Tibial artery (tissue), 4 donors: ENCODE measurements around the gene BAX.

Source experiments
- DNase-seq, 2 donors: peaks; one replicate each; pipeline ENCODE4 v3.0.0-alpha.2; 2019
- H3K27ac ChIP-seq, 2 donors: fragments of 200-600 bp; sonication (generic) in 1 of 2; 1 replicate in 1 of 2; 2 replicates in 1 of 2; pipeline ENCODE4 v1.5.1; 2018 to 2019; ENCODE audit warnings: mild to moderate bottlenecking in 1 of 2
- H3K27me3 ChIP-seq, 2 donors: fragments of 200-600 bp; sonication (generic) in 1 of 2; one replicate each; pipeline versions ENCODE4 v1.5.1 to v1.6.0; 2016 to 2019
- H3K36me3 ChIP-seq, 3 donors: fragments of 200-600 bp; sonication (generic) in 2 of 3; one replicate each; pipeline ENCODE4 v1.5.1; 2016 to 2019; ENCODE audit warnings: mild to moderate bottlenecking in 2 of 3
- H3K4me1 ChIP-seq, 4 donors: fragments of 200-600 bp; sonication (generic) in 2 of 4; 1 replicate in 3 of 4; 2 replicates in 1 of 4; pipeline ENCODE4 v1.5.1; 2016 to 2019
- H3K4me3 ChIP-seq, 2 donors: fragments of 200-600 bp; sonication (generic) in 1 of 2; 1 replicate in 1 of 2; 2 replicates in 1 of 2; pipeline ENCODE4 v1.5.1; 2018 to 2019; ENCODE audit warnings: mild to moderate bottlenecking in 2 of 2
- H3K9me3 ChIP-seq, 3 donors: fragments of 200-600 bp; sonication (generic) in 1 of 3; one replicate each; pipeline ENCODE4 v1.5.1; 2016 to 2019
- intact Hi-C: fragments of 100-400 bp; cut with DNase I; formaldehyde crosslinking; loops from one replicate; pipeline ENCODE4 v1.15.0; 2023; ENCODE audit warnings: low total_unique reads
- TF ChIP-seq, protein P1 (sequence below), 2 experiments: fragments of 200-600 bp in 1 of 2; fragments of 450-650 bp in 1 of 2; IDR thresholded peaks; one replicate each; pipeline ENCODE4 v1.5.1; 2017 to 2019; ENCODE audit warnings: antibody characterized with exemption in 2 of 2, mild to moderate bottlenecking in 1 of 2, moderate library complexity in 1 of 2

BAX gene

DNA sequence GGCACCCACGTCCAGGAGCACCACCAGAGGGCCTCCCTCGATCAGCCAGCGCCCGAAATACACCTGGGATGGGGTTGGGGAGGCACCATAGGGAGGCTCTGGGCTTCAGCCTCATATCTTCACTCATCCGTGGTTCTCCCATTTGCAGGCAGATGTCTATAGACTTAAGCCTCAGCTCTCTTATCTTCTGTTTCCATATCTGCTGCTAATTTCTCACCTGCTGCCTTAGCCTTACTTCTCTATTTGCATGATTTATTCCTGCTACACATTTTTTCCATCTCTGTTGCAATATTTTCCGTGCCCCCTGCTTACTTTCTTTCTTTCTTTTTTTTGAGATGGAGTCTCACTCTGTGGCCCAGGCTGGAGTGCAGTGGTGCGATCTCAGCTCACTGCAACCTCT, 32.6 kb downstream of the BAX start:
- peaks cover 0 to 27% (median 24%) of the 10 kb centered on the region in 4 donors for H3K4me1 ChIP-seq
- intact Hi-C loops = no loop called here
- no peaks in the 10 kb centered on the region for H3K9me3 ChIP-seq
- no peaks in the 10 kb centered on the region for H3K27me3 ChIP-seq
- H3K27ac ChIP-seq = no peak overlapping the region
- no peak overlapping the region for H3K4me3 ChIP-seq
- DNase-seq = no peak
- peaks cover 47 to 75% (median 57%) of the 10 kb centered on the region in 3 donors for H3K36me3 ChIP-seq
- TF ChIP-seq, protein P1, sequence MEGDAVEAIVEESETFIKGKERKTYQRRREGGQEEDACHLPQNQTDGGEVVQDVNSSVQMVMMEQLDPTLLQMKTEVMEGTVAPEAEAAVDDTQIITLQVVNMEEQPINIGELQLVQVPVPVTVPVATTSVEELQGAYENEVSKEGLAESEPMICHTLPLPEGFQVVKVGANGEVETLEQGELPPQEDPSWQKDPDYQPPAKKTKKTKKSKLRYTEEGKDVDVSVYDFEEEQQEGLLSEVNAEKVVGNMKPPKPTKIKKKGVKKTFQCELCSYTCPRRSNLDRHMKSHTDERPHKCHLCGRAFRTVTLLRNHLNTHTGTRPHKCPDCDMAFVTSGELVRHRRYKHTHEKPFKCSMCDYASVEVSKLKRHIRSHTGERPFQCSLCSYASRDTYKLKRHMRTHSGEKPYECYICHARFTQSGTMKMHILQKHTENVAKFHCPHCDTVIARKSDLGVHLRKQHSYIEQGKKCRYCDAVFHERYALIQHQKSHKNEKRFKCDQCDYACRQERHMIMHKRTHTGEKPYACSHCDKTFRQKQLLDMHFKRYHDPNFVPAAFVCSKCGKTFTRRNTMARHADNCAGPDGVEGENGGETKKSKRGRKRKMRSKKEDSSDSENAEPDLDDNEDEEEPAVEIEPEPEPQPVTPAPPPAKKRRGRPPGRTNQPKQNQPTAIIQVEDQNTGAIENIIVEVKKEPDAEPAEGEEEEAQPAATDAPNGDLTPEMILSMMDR (IDR thresholded peaks at IDR 0.05) = no peak

DNA sequence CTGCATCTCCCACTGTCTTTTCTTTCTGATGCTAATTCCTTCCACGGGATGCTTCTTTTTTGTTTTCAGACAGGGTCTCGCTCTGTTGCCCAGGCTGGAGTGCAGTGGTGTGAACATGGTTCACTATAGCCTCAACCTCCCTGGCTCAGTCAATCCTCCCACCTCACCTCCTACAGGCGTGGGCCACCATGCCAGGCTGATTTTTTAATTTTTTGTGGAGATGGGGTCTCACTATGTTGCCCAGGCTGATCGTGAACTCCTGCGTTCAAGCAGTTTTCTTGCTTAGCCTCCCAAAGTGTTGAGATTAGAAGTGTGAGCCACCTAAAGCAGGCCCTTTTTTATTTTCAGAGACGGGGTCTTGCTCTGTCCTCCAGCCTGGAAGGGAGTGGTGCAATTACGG, 33.6 kb downstream of the BAX start:
- Histone ChIP-seq H3K4me3 (no peak overlapping the region), H3K27ac (no peak overlapping the region), H3K4me1 (peaks cover 0 to 27% (median 24%) of the 10 kb centered on the region in 4 donors), H3K27me3 (no peaks in the 10 kb centered on the region), H3K9me3 (no peaks in the 10 kb centered on the region), H3K36me3 (peaks cover 38 to 65% (median 47%) of the 10 kb centered on the region in 3 donors)
- TF ChIP-seq, protein P1 (IDR thresholded peaks at IDR 0.05) = no peak
- DNase-seq = no peak
- intact Hi-C loops = no loop called here

DNA sequence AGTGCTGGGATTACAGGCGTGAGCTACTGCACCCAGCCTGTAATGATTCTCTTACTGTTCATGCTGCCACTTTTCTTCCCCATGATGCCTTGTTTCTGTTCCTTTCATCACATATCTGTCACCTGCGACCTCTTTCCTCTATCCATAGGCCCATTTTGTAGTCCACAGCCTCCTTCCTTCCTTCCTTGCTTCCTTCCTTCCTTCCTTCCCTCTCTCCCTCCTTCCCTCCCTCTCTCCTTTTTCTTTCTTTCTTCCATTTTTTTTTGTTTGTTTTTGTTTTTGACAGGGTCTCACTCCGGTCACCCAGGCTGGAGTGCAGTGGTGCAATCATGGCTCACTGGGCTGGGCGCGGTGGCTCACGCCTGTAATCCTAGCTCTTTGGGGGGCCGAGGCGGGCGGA, 34.2 kb downstream of the BAX start:
- H3K9me3 ChIP-seq = no peaks in the 10 kb centered on the region
- no peak overlapping the region for H3K4me3 ChIP-seq
- intact Hi-C loops = no loop called here
- TF ChIP-seq, protein P1 (IDR thresholded peaks at IDR 0.05) = no peak
- H3K27me3 ChIP-seq = no peaks in the 10 kb centered on the region
- no peak overlapping the region for H3K27ac ChIP-seq
- DNase-seq = no peak
- H3K4me1 ChIP-seq = peaks cover 0 to 27% (median 24%) of the 10 kb centered on the region in 4 donors
- H3K36me3 ChIP-seq = peaks cover 34 to 61% (median 44%) of the 10 kb centered on the region in 3 donors

DNA sequence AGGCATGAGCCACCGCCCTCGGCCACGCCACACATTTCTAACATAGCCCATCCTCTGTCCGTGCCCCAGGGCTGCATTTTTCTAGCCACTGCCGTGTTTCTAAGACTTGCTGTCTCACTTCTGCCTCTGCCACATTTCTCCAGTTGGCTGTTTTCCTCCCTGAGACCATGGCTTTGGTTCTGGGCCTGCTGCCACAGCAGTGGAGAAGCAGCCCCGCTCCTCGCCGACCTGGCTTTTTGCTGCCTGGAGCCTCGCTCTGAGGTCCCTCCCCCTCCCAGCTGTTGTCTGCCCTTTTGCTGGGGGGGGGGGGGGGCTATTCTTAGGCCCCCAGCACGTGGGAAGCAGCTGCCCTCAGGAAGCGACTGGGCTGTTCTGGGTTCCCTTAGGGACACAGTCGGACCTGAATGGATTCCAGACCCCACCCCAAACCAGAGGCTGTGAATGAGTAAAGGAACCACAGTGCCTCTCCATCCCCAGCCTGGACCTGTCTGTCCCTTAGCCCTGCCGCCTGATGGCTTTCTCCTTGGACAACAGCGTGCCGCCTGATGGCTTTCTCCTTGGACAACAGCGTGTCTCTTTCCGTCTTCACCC, 35.1 kb downstream of the BAX start:
- DNase-seq = no peak
- H3K9me3 ChIP-seq = no peaks in the 10 kb centered on the region
- H3K4me3 ChIP-seq = no peak overlapping the region
- intact Hi-C loops = loop anchor here (10.0 kb wide), 1 partner anchor 345 kb away; the partner anchor contains the start of gene CA11
- no peaks in the 10 kb centered on the region for H3K27me3 ChIP-seq
- H3K27ac ChIP-seq = peak overlapping the region; percentile 16 to 98
- peaks cover 24 to 51% (median 34%) of the 10 kb centered on the region in 3 donors for H3K36me3 ChIP-seq
- TF ChIP-seq, protein P1 (IDR thresholded peaks at IDR 0.05) = no peak
- peaks cover 0 to 36% (median 32%) of the 10 kb centered on the region in 4 donors for H3K4me1 ChIP-seq

DNA sequence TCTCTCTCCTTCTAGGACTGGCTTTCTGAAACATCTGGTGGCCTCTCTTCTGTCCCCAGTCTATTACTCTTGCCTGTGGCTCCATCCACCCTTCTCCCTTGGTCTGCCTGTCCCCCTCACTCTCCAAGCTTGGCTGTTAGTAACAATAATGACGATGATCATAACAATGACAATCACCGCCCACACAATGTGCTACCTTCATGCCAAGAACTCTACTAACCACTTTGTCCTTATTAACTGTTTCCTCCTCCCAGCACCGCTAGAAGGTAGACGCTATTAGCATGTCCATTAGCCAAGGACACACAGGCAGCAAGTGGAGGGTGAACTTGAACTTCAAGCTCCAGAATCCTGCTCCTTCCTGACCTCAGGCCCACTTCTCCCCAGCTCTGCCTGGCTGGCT, 35.7 kb downstream of the BAX start:
- H3K4me1 ChIP-seq = peaks cover 0 to 42% (median 33%) of the 10 kb centered on the region in 4 donors
- peaks cover 18 to 45% (median 28%) of the 10 kb centered on the region in 3 donors for H3K36me3 ChIP-seq
- intact Hi-C loops = loop anchor here (10.0 kb wide), 1 partner anchor 346 kb away; the partner anchor contains the start of gene CA11
- no peaks in the 10 kb centered on the region for H3K27me3 ChIP-seq
- H3K4me3 ChIP-seq = no peak overlapping the region
- peak overlapping the region in 1 of 2 donors; percentile 98 for H3K27ac ChIP-seq
- no peak for DNase-seq
- H3K9me3 ChIP-seq = no peaks in the 10 kb centered on the region
- TF ChIP-seq, protein P1 (IDR thresholded peaks at IDR 0.05) = no peak
